Measurements from ENCODE around the gene XXYLT1. TPM values are rescaled to one million over a fixed set of nuclear protein-coding genes. Genes with fewer than 3 reads are reported as not detected.

Gene XXYLT1
- total and polyA plus RNA-seq, 10 of the 15 experiments (the other 5 are each of a cell fraction or from before 2014, with no cell fraction given) = 1.2 to 14.2 (median 9.3) TPM

DNA sequence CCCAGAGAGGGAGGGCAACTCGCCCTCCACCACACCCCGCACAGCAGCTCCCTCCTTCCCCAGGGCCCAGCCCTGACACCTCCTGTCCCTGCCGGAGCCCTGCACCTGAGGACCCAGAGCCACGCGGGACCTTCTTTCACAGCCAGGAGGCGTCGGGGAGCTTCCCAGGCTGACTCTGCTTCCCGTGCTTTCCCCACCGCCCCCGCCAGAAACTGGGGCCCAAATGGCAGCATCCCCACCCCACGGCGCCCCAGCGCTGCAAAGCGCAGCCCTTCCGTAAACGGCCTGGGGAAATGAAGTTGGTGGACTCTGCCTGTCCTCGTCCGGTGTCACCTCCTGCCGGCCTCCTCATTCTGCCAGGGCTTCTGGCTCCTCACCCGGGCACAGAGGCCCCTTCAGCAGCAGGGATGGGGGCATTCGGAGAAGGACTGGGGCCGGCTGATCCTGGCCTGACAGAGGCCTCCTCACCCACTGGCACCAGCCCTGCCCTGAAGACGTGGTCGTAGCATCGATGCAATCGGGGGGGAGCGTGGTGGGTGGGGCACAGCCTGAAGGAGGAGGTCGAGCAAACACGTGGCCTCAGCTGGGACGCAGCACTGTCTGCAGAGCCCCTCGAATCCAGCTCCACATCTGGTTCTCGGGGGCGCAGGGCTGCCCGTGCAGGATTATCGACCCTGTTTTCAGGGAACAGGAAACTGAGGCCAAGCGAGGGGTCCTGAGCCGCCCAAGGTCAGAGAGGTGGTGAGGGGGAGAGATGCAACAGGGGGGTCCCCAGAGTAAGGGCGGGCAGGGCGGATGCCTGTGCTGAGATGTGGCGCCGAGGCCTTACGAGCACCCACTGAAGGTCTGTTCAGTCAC lies 235.4 kb downstream of the XXYLT1 start:
- no peaks in the 10 kb centered on the region for H3K9me3 ChIP-seq (replicated peaks; ENCODE audit: control insufficient read depth, insufficient read depth, low read length)
- CTCF ChIA-PET = interaction anchor here (0.7 kb wide), 1 partner anchor 72 kb away, joined by 3 read pairs; no protein-coding TSS in a partner anchor
- no peaks in the 10 kb centered on the region for H4K20me1 ChIP-seq (ENCODE audit: control insufficient read depth, insufficient read depth)
- SMC1A ChIA-PET (ENCODE audit: uncharacterized antibody, unreplicated experiment) = no interaction called here
- 55% methylated on average over 34 of the region's 42 CpGs for WGBS (ENCODE audit: insufficient coverage, insufficient replicate concordance, low lambda C conversion rate, missing lambda C conversion rate)
- H3K79me2 ChIP-seq (ENCODE audit: control insufficient read depth, insufficient read depth, low read length) = no peaks in the 10 kb centered on the region
- no peaks in the 10 kb centered on the region for H3K36me3 ChIP-seq (ENCODE audit: control insufficient read depth in 2 of 2, insufficient read depth in 2 of 2, low read length in 1 of 2)
- RAD21 ChIA-PET (ENCODE audit: unreplicated experiment) = no interaction called here
- H3K9ac ChIP-seq (ENCODE audit: control insufficient read depth, insufficient read depth, low read length) = no peak overlapping the region
- no peak overlapping the region for H3K4me2 ChIP-seq (ENCODE audit: control insufficient read depth, insufficient read depth)
- H3K27me3 ChIP-seq (replicated peaks in 1 of 2; ENCODE audit: control insufficient read depth in 2 of 2, insufficient read depth in 2 of 2, low read length in 1 of 2) = no peaks in the 10 kb centered on the region; a peak in 1 of 4 replicates
- H3K4me1 ChIP-seq (ENCODE audit: control insufficient read depth, insufficient read depth, low read length) = no peaks in the 10 kb centered on the region
- ATAC-seq (no peak; the same call in 2 of the 3 replicates), FAIRE-seq (no peak), DNase-seq (ENCODE audit: low read depth, low spot score) (no peak)
- H3K27ac ChIP-seq (ENCODE audit: control insufficient read depth, insufficient read depth) = no peak overlapping the region
- no peak overlapping the region for H2AFZ ChIP-seq (ENCODE audit: control insufficient read depth, low read depth, low read length)
- no peak overlapping the region for H3K4me3 ChIP-seq
- BruUV-seq (replicated peaks) = no TSS peak
- intact Hi-C loops (cut with micrococcal nuclease; ENCODE audit: unreplicated experiment) (no loop called here), in situ Hi-C loops (cut with MboI) (no loop called here)
- POLR2A ChIA-PET = no interaction called here
- peak; percentile 44; the same call in 1 of the 2 replicates for TF ChIP-seq RAD21 (IDR thresholded peaks at IDR 0.05; ENCODE audit: insufficient read depth, low read depth, low read length)
- TF ChIP-seq, protein P1, sequence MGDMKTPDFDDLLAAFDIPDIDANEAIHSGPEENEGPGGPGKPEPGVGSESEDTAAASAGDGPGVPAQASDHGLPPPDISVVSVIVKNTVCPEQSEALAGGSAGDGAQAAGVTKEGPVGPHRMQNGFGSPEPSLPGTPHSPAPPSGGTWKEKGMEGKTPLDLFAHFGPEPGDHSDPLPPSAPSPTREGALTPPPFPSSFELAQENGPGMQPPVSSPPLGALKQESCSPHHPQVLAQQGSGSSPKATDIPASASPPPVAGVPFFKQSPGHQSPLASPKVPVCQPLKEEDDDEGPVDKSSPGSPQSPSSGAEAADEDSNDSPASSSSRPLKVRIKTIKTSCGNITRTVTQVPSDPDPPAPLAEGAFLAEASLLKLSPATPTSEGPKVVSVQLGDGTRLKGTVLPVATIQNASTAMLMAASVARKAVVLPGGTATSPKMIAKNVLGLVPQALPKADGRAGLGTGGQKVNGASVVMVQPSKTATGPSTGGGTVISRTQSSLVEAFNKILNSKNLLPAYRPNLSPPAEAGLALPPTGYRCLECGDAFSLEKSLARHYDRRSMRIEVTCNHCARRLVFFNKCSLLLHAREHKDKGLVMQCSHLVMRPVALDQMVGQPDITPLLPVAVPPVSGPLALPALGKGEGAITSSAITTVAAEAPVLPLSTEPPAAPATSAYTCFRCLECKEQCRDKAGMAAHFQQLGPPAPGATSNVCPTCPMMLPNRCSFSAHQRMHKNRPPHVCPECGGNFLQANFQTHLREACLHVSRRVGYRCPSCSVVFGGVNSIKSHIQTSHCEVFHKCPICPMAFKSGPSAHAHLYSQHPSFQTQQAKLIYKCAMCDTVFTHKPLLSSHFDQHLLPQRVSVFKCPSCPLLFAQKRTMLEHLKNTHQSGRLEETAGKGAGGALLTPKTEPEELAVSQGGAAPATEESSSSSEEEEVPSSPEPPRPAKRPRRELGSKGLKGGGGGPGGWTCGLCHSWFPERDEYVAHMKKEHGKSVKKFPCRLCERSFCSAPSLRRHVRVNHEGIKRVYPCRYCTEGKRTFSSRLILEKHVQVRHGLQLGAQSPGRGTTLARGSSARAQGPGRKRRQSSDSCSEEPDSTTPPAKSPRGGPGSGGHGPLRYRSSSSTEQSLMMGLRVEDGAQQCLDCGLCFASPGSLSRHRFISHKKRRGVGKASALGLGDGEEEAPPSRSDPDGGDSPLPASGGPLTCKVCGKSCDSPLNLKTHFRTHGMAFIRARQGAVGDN (IDR thresholded peaks at IDR 0.05) = no peak
- TF ChIP-seq, protein P2, sequence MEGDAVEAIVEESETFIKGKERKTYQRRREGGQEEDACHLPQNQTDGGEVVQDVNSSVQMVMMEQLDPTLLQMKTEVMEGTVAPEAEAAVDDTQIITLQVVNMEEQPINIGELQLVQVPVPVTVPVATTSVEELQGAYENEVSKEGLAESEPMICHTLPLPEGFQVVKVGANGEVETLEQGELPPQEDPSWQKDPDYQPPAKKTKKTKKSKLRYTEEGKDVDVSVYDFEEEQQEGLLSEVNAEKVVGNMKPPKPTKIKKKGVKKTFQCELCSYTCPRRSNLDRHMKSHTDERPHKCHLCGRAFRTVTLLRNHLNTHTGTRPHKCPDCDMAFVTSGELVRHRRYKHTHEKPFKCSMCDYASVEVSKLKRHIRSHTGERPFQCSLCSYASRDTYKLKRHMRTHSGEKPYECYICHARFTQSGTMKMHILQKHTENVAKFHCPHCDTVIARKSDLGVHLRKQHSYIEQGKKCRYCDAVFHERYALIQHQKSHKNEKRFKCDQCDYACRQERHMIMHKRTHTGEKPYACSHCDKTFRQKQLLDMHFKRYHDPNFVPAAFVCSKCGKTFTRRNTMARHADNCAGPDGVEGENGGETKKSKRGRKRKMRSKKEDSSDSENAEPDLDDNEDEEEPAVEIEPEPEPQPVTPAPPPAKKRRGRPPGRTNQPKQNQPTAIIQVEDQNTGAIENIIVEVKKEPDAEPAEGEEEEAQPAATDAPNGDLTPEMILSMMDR (IDR thresholded peaks at IDR 0.05 in 2 of 3, conservative IDR thresholded peaks at IDR 0.05 in 1 of 3; ENCODE audit: control insufficient read depth in 2 of 3, extremely low read depth in 1 of 3, insufficient read depth in 1 of 3, low read depth in 3 of 3, low read length in 3 of 3) = peak in 2 of 3 experiments; percentile 10 to 30; a peak in 2 of 6 replicates
- TF ChIP-seq JUND (IDR thresholded peaks at IDR 0.05; ENCODE audit: low read depth, low read length) = no peak
- TF ChIP-seq SIX5 (IDR thresholded peaks at IDR 0.05; ENCODE audit: low read depth, low read length, severe bottlenecking) = no peak
- TF ChIP-seq SPI1 (IDR thresholded peaks at IDR 0.05; ENCODE audit: borderline replicate concordance, insufficient read depth, low read depth, low read length) = no peak
- no peak for TF ChIP-seq DPF2 (IDR thresholded peaks at IDR 0.05)
